Measurements from ENCODE around the gene RAD23A.
A peak's percentile ranks its signal among the peaks of the same experiment; 100 is the strongest.

RAD23A gene

DNA sequence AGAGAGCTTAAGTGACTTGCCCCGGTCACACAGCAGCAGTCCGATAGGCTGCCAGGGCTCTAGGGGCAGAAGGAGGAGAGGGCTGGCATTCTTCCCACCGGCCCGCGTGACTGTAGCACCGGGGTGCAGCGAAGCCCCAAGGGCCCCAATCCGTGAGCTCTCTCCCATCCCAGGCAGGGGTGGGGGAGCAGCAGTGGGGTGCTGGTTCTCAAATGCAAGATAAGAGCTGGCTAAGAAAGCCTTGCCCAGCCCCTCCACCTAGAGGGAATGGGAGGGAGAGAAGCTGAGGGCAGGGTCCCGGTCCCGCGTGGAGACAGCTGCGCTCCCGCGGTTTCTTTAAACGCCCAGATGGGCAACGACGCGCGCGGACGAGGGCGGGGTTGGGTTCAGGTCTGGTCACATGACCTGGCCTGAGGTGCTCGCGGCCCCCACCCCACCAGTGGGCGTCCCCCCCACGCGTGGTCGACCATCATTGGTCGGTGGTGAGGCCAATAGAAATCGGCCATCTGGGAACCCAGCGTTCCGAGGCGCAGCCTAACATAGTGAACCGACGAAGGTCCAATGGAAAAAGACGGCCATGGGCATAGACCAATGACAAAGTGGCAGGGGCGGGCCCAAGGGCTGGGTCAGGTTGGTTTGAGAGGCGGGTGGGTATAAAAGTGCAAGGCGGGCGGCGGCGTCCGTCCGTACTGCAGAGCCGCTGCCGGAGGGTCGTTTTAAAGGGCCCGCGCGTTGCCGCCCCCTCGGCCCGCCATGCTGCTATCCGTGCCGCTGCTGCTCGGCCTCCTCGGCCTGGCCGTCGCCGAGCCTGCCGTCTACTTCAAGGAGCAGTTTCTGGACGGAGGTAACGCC, 7.5 kb upstream of the RAD23A start, which contains the start of gene CALR:
CALR (plus strand) TSS at position 683 of the 852 bp plus-strand sequence; CDS start at position 754, 71 bp downstream.
- Histone ChIP-seq H3K79me2 (ENCODE audit: control insufficient read depth, insufficient read depth, low read length, unreplicated experiment) (peaks cover 44% of the 10 kb centered on the region), H3K27ac (ENCODE audit: low read depth, low read length) (peak within 1 kb of the TSS; percentile 79), H3K36me3 (ENCODE audit: insufficient read depth, low read length) (peaks cover 23% of the 10 kb centered on the region), H3K27me3 (ENCODE audit: insufficient read depth, low read length) (no peaks in the 10 kb centered on the region), H2AFZ (ENCODE audit: low read length, unreplicated experiment) (peak within 1 kb of the TSS; percentile 48), H3K4me1 (ENCODE audit: control insufficient read depth, insufficient read depth, low read length, unreplicated experiment) (peaks cover 23% of the 10 kb centered on the region), H3K4me3 (ENCODE audit: low read depth, low read length) (peak within 1 kb of the TSS; percentile 100)

DNA sequence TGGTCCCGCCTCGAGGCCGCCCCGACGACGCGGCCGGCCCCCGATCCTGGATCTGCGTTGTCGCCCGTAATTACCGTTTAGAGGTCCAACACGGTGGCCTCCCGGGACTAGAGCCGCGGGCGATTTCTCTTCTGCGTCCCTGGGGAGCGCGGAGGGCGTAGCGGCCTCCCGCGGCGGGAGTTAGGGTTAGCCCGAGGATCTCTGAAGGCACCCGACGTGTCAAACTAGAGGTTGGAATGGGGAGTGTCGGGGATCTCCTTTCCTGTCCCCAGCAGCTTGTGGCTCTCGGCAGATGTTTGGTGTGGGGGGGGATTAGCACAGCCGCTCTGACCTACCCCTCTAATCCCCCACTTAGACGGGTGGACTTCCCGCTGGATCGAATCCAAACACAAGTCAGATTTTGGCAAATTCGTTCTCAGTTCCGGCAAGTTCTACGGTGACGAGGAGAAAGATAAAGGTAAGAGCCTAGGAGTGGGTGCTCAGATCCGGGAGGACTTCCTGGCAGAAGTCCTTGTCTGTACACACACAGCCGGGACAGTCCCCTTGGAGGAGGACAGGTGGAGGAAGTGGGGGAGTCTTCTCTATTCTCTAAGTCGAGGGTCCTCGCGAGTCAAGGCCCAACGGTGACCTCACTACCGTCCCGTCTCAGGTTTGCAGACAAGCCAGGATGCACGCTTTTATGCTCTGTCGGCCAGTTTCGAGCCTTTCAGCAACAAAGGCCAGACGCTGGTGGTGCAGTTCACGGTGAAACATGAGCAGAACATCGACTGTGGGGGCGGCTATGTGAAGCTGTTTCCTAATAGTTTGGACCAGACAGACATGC, 6.7 kb upstream of the RAD23A start:
- Histone ChIP-seq H3K4me1 (ENCODE audit: control insufficient read depth, insufficient read depth, low read length, unreplicated experiment) (peaks cover 27% of the 10 kb centered on the region), H3K27me3 (ENCODE audit: insufficient read depth, low read length) (no peaks in the 10 kb centered on the region), H3K4me3 (ENCODE audit: low read depth, low read length) (peak overlapping the region; percentile 100), H3K79me2 (ENCODE audit: control insufficient read depth, insufficient read depth, low read length, unreplicated experiment) (peaks cover 42% of the 10 kb centered on the region), H3K36me3 (ENCODE audit: insufficient read depth, low read length) (peaks cover 28% of the 10 kb centered on the region), H2AFZ (ENCODE audit: low read length, unreplicated experiment) (no peak overlapping the region), H3K27ac (ENCODE audit: low read depth, low read length) (peak overlapping the region; percentile 79)

DNA sequence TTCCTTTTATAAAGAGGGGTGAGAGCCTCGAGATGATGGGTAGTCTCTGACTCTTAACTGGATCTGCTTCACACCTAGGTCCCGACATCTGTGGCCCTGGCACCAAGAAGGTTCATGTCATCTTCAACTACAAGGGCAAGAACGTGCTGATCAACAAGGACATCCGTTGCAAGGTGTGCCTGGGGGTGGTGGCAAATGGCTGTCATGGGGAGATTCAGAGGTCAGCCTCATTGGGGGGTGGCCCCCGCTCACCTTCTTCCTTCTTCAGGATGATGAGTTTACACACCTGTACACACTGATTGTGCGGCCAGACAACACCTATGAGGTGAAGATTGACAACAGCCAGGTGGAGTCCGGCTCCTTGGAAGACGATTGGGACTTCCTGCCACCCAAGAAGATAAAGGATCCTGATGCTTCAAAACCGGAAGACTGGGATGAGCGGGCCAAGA, 5.7 kb upstream of the RAD23A start:
- H3K36me3 ChIP-seq (ENCODE audit: insufficient read depth, low read length): peaks cover 28% of the 10 kb centered on the region
- peak overlapping the region; percentile 79; the same call in 1 of the 2 replicates for H3K27ac ChIP-seq (ENCODE audit: low read depth, low read length)
- no peaks in the 10 kb centered on the region for H3K27me3 ChIP-seq (ENCODE audit: insufficient read depth, low read length)
- peak overlapping the region; percentile 100 for H3K4me3 ChIP-seq (ENCODE audit: low read depth, low read length)
- H2AFZ ChIP-seq (ENCODE audit: low read length, unreplicated experiment): no peak overlapping the region
- H3K4me1 ChIP-seq (ENCODE audit: control insufficient read depth, insufficient read depth, low read length, unreplicated experiment): peaks cover 27% of the 10 kb centered on the region
- peaks cover 41% of the 10 kb centered on the region for H3K79me2 ChIP-seq (ENCODE audit: control insufficient read depth, insufficient read depth, low read length, unreplicated experiment)

DNA sequence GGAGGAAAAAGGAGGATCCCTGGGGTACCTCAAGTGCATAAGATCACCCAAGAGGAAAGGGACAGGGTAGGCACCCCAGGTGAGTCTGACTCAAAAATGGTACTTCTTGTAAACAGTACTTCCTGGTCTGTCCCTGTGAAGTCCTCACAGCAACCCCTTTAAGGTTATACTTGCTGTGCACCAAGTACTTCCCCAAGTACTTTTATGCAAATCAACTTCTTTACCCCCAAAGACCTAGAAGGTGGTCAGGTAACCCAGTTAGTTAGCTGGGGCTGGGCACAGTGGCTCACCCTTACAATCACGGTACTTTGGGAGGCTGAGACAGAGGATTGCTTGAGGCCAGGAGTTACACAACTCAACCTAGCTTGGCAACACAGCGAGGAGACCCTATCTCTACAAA, 4.8 kb upstream of the RAD23A start:
- peak overlapping the region; percentile 79; the same call in 1 of the 2 replicates for H3K27ac ChIP-seq (ENCODE audit: low read depth, low read length)
- H2AFZ ChIP-seq (ENCODE audit: low read length, unreplicated experiment): no peak overlapping the region
- peaks cover 28% of the 10 kb centered on the region for H3K36me3 ChIP-seq (ENCODE audit: insufficient read depth, low read length)
- H3K4me3 ChIP-seq (ENCODE audit: low read depth, low read length): peak overlapping the region; percentile 100
- no peaks in the 10 kb centered on the region for H3K27me3 ChIP-seq (ENCODE audit: insufficient read depth, low read length)
- peaks cover 27% of the 10 kb centered on the region for H3K4me1 ChIP-seq (ENCODE audit: control insufficient read depth, insufficient read depth, low read length, unreplicated experiment)
- peaks cover 41% of the 10 kb centered on the region for H3K79me2 ChIP-seq (ENCODE audit: control insufficient read depth, insufficient read depth, low read length, unreplicated experiment)

DNA sequence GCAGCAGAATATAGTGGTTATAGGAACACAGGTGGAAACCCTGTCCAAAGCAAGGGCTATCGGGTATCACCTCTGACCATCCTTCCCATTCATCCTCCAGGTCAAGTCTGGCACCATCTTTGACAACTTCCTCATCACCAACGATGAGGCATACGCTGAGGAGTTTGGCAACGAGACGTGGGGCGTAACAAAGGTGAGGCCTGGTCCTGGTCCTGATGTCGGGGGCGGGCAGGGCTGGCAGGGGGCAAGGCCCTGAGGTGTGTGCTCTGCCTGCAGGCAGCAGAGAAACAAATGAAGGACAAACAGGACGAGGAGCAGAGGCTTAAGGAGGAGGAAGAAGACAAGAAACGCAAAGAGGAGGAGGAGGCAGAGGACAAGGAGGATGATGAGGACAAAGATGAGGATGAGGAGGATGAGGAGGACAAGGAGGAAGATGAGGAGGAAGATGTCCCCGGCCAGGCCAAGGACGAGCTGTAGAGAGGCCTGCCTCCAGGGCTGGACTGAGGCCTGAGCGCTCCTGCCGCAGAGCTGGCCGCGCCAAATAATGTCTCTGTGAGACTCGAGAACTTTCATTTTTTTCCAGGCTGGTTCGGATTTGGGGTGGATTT, 2.1 kb upstream of the RAD23A start:
- Histone ChIP-seq H3K36me3 (ENCODE audit: insufficient read depth, low read length) (peaks cover 28% of the 10 kb centered on the region), H3K27me3 (ENCODE audit: insufficient read depth, low read length) (no peaks in the 10 kb centered on the region), H3K27ac (ENCODE audit: low read depth, low read length) (0 out of 2 replicates have a peak overlapping the region, but pooled peaks have one; percentile 26), H3K79me2 (ENCODE audit: control insufficient read depth, insufficient read depth, low read length, unreplicated experiment) (peaks cover 63% of the 10 kb centered on the region), H3K4me3 (ENCODE audit: low read depth, low read length) (no peak overlapping the region), H2AFZ (ENCODE audit: low read length, unreplicated experiment) (no peak overlapping the region), H3K4me1 (ENCODE audit: control insufficient read depth, insufficient read depth, low read length, unreplicated experiment) (peaks cover 32% of the 10 kb centered on the region)

DNA sequence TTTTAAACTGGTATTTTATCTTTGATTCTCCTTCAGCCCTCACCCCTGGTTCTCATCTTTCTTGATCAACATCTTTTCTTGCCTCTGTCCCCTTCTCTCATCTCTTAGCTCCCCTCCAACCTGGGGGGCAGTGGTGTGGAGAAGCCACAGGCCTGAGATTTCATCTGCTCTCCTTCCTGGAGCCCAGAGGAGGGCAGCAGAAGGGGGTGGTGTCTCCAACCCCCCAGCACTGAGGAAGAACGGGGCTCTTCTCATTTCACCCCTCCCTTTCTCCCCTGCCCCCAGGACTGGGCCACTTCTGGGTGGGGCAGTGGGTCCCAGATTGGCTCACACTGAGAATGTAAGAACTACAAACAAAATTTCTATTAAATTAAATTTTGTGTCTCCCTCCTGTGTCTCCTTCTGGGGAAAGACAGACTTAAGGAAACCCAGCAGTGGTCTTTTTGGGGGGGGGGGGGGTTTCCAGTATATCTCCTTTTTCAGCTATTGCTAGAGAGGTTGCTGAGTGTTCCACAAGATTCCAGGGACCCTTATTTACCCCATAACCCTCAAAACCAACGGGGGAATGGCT, 1.5 kb upstream of the RAD23A start:
- Histone ChIP-seq H3K4me3 (ENCODE audit: low read depth, low read length) (no peak overlapping the region), H2AFZ (ENCODE audit: low read length, unreplicated experiment) (no peak overlapping the region), H3K27me3 (ENCODE audit: insufficient read depth, low read length) (no peaks in the 10 kb centered on the region), H3K27ac (ENCODE audit: low read depth, low read length) (peak overlapping the region; percentile 96), H3K4me1 (ENCODE audit: control insufficient read depth, insufficient read depth, low read length, unreplicated experiment) (peaks cover 32% of the 10 kb centered on the region), H3K79me2 (ENCODE audit: control insufficient read depth, insufficient read depth, low read length, unreplicated experiment) (peaks cover 60% of the 10 kb centered on the region), H3K36me3 (ENCODE audit: insufficient read depth, low read length) (peaks cover 25% of the 10 kb centered on the region)

DNA sequence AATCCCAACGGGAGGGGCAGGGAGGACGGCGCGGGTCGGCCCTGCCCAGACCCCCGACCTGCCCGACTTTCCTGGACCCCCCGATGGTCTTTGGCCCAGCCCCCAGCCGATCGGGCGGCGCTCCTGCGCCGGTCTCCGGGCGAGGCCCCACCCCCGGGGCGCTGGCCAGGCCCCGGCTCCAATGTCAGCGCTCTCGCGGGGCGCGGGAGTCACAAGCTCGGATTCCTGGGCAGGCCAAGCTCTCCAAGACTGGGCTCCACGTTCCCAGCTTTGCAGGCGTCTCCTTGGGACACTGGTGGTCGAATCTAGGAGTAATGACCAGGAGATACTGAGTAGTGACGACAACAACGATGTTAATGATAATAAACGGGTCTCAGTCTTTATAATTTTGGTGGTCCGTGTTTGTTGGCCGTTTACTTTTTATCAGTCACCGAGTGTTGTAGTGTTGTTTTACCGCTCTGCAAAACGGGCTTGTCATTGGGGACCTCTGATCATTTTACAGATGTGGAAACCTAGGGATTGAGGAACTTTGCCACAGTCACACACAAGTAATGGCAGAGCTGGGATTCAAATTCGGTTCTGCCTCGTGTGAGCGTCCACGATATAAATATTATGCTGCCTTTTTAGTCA, 545 bp downstream of the RAD23A start:
- Histone ChIP-seq H3K27me3 (ENCODE audit: insufficient read depth, low read length) (no peaks in the 10 kb centered on the region), H3K4me3 (ENCODE audit: low read depth, low read length) (peak overlapping the region; percentile 99), H2AFZ (ENCODE audit: low read length, unreplicated experiment) (no peak overlapping the region), H3K36me3 (ENCODE audit: insufficient read depth, low read length) (peaks cover 10% of the 10 kb centered on the region; the same call in 1 of the 2 replicates), H3K4me1 (ENCODE audit: control insufficient read depth, insufficient read depth, low read length, unreplicated experiment) (peaks cover 18% of the 10 kb centered on the region), H3K79me2 (ENCODE audit: control insufficient read depth, insufficient read depth, low read length, unreplicated experiment) (peaks cover 43% of the 10 kb centered on the region), H3K27ac (ENCODE audit: low read depth, low read length) (peak overlapping the region; percentile 96)

DNA sequence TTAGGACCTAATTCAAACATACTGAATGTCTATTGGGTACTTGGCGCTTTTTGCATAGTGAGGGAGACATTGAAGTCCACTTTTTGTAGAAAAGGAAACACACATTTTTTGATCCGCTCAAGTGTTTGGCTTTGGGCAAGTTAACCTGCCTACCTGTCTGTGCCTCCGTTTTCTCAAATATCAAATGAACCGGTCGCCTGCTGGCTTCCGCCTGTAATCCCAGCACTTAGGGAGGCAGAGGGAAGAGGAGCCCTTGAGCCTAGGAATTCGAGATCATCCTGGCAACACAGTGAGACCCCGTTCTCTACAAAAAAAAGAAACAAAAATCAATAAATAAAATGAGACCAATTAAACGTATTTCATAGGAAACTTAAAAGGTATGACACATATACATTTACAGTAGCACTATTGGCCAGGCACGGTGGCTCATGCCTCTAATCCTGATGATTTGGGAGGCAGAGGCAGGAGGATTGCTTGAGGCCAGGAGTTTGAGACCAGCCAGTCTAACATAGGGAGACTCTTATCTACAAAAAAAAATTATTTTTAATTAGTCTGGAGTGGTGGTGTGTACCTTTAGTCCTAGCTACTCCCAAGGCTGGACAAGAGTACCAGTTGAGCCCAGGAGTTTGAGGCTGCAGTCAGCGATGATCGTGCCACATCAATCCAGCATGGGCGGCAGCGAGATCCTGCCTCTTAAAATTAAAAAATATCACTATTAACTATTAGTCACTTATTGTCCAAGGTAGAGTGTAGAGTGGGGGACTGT, 1.3 kb downstream of the RAD23A start:
- peak overlapping the region; percentile 99 for H3K4me3 ChIP-seq (ENCODE audit: low read depth, low read length)
- no peaks in the 10 kb centered on the region for H3K27me3 ChIP-seq (ENCODE audit: insufficient read depth, low read length)
- H3K27ac ChIP-seq (ENCODE audit: low read depth, low read length): peak overlapping the region; percentile 96
- no peak overlapping the region for H2AFZ ChIP-seq (ENCODE audit: low read length, unreplicated experiment)
- H3K4me1 ChIP-seq (ENCODE audit: control insufficient read depth, insufficient read depth, low read length, unreplicated experiment): peaks cover 22% of the 10 kb centered on the region
- peaks cover 42% of the 10 kb centered on the region for H3K79me2 ChIP-seq (ENCODE audit: control insufficient read depth, insufficient read depth, low read length, unreplicated experiment)
- peaks cover 10% of the 10 kb centered on the region; the same call in 1 of the 2 replicates for H3K36me3 ChIP-seq (ENCODE audit: insufficient read depth, low read length)

Measured in ACC112 (cell line).